IMR-90 (cell line): Measurements from ENCODE around the gene TLCD5. TPM values are rescaled to one million over a fixed set of nuclear protein-coding genes. Genes with fewer than 3 reads are reported as not detected.

Experiments
- ATAC-seq: fragments of 200-7000 bp; cut with Tn5 transposase; 2 replicates; pipeline ENCODE4 v1.9.1; 2020; ENCODE audit warnings: low read depth, mild to moderate bottlenecking, moderate library complexity
- BruUV-seq: library from RNA; stranded (reverse); fragments of 400-500 nt; replicated peaks from 2 replicates; lab custom pipeline; 2021; lab: Mats Ljungman, UMichigan
- CTCF ChIA-PET: fragments of 300-600 bp; formaldehyde crosslinking; extraction: SDS; loops from one replicate; lab custom pipeline; 2021; ENCODE audit warnings: antibody characterized with exemption; lab: Yijun Ruan, JAX
- POLR2A ChIA-PET: fragments of 300-600 bp; sonication (Branson Sonifier 250); formaldehyde crosslinking; loops from one replicate; lab custom pipeline; 2022; ENCODE audit warnings: antibody characterized with exemption; ENCODE audit not compliant: unreplicated experiment; lab: Charles Lee
- DNase-seq: peaks from one replicate; pipeline ENCODE4 v3.0.0; 2013
- H2AFZ ChIP-seq: replicated peaks from 2 replicates; pipeline ENCODE3; 2013; ENCODE audit warnings: low read length, mild to moderate bottlenecking; ENCODE audit not compliant: poor library complexity
- H2AK5ac ChIP-seq: 2 replicates; pipeline ENCODE4 v1.6.1; 2013; ENCODE audit warnings: low read depth, low read length, inconsistent platforms
- H2AK9ac ChIP-seq: replicated peaks from 2 replicates; pipeline ENCODE3; 2013; ENCODE audit warnings: mild to moderate bottlenecking, low read depth, low read length, moderate library complexity; ENCODE audit not compliant: poor library complexity
- H2BK120ac ChIP-seq: 2 replicates; pipeline ENCODE4 v1.6.1; 2013; ENCODE audit warnings: low read depth, low read length, inconsistent platforms
- H2BK15ac ChIP-seq: 3 replicates; pipeline ENCODE4 v1.6.1; 2013; ENCODE audit warnings: low read depth, low read length, inconsistent platforms
- H2BK20ac ChIP-seq: 2 replicates; pipeline ENCODE4 v1.6.1; 2013; ENCODE audit warnings: low read depth, mild to moderate bottlenecking, inconsistent platforms, low read length, moderate library complexity
- H2BK5ac ChIP-seq: 2 replicates; pipeline ENCODE4 v1.6.1; 2013; ENCODE audit warnings: mild to moderate bottlenecking, low read depth, low read length, inconsistent platforms; ENCODE audit not compliant: poor library complexity, severe bottlenecking
- H3K14ac ChIP-seq: replicated peaks from 2 replicates; pipeline ENCODE4 v1.6.1; 2013; ENCODE audit warnings: low read depth, low read length, inconsistent platforms
- H3K18ac ChIP-seq: 2 replicates; pipeline ENCODE4 v1.6.1; 2013; ENCODE audit warnings: low read depth, low read length, control low read depth
- H3K23ac ChIP-seq: 2 replicates; pipeline ENCODE4 v1.6.1; 2013; ENCODE audit warnings: low read depth, low read length, inconsistent platforms
- H3K27ac ChIP-seq: 2 replicates; pipeline ENCODE4 v1.5.1; 2013; ENCODE audit warnings: mild to moderate bottlenecking, control low read depth, low read length; ENCODE audit not compliant: insufficient read depth
- H3K27me3 ChIP-seq: 2 replicates; pipeline ENCODE4 v1.6.1; 2013; ENCODE audit warnings: low read length; ENCODE audit not compliant: control insufficient read depth, insufficient read depth
- H3K36me3 ChIP-seq: 2 replicates; pipeline ENCODE4 v1.6.1; 2013; ENCODE audit warnings: low read length, mixed read lengths; ENCODE audit not compliant: control insufficient read depth, insufficient read depth
- H3K4ac ChIP-seq: 2 replicates; pipeline ENCODE4 v1.6.1; 2013; ENCODE audit warnings: low read depth, low read length, inconsistent platforms
- H3K4me1 ChIP-seq: 2 replicates; pipeline ENCODE4 v1.6.1; 2013; ENCODE audit warnings: low read length, mixed read lengths; ENCODE audit not compliant: control insufficient read depth, insufficient read depth
- H3K4me2 ChIP-seq: 2 replicates; pipeline ENCODE4 v1.6.1; 2013; ENCODE audit warnings: low read depth, mild to moderate bottlenecking, control low read depth, low read length, moderate library complexity
- H3K4me3 ChIP-seq: 2 replicates; pipeline ENCODE4 v1.5.1; 2013; ENCODE audit warnings: low read depth, mild to moderate bottlenecking, control low read depth, low read length, moderate library complexity; ENCODE audit not compliant: insufficient read depth
- H3K56ac ChIP-seq: 2 replicates; pipeline ENCODE4 v1.6.1; 2013; ENCODE audit warnings: low read length, inconsistent platforms; ENCODE audit not compliant: insufficient read depth; ENCODE audit errors: extremely low read depth
- H3K79me1 ChIP-seq, 2 experiments: 2 replicates each; pipeline ENCODE4 v1.6.1; 2013; ENCODE audit warnings: low read length in 2 of 2, inconsistent platforms in 1 of 2, low read depth in 1 of 2
- H3K9ac ChIP-seq: 2 replicates; pipeline ENCODE4 v1.6.1; 2013; ENCODE audit warnings: low read depth, low read length, control low read depth
- H3K9me1 ChIP-seq: 2 replicates; pipeline ENCODE4 v1.6.1; 2013; ENCODE audit warnings: low read length, inconsistent platforms; ENCODE audit not compliant: insufficient read depth
- H3K9me3 ChIP-seq: 2 replicates; pipeline ENCODE4 v1.6.1; 2013; ENCODE audit warnings: low read length; ENCODE audit not compliant: control insufficient read depth, insufficient read depth
- H4K20me1 ChIP-seq: 2 replicates; pipeline ENCODE4 v1.6.1; 2013; ENCODE audit warnings: low read length, inconsistent platforms; ENCODE audit not compliant: insufficient read depth
- H4K5ac ChIP-seq: 2 replicates; pipeline ENCODE4 v1.6.1; 2013; ENCODE audit warnings: mild to moderate bottlenecking, low read depth, low read length, control low read depth
- H4K8ac ChIP-seq, 2 experiments: 2 replicates each; pipeline ENCODE4 v1.6.1; 2013; ENCODE audit warnings: low read depth in 2 of 2, low read length in 2 of 2, control low read depth in 1 of 2, inconsistent platforms in 1 of 2
- H4K91ac ChIP-seq: 2 replicates; pipeline ENCODE4 v1.6.1; 2013; ENCODE audit warnings: low read depth, low read length, inconsistent platforms; ENCODE audit not compliant: insufficient read depth
- BHLHE40 ChIP-seq: fragments of 150-350 bp; IDR thresholded peaks from 2 replicates; pipeline ENCODE4 v1.6.1; 2016; ENCODE audit warnings: mild to moderate bottlenecking, low read depth, low read length
- CHD1 ChIP-seq: IDR thresholded peaks from 2 replicates; pipeline ENCODE4 v1.6.1; 2012; ENCODE audit warnings: low read depth, low read length, improper control_type of control experiment
- CTCF ChIP-seq: conservative IDR thresholded peaks from 2 replicates; pipeline ENCODE4 v1.5.1; 2012; ENCODE audit warnings: mild to moderate bottlenecking, low read depth, low read length, improper control_type of control experiment
- ELK1 ChIP-seq: fragments of 150-350 bp; IDR thresholded peaks from 2 replicates; pipeline ENCODE4 v1.6.1; 2016; ENCODE audit warnings: low read depth, mild to moderate bottlenecking, low read length, moderate library complexity, borderline replicate concordance
- FOS ChIP-seq: fragments of 150-350 bp; IDR thresholded peaks from 2 replicates; pipeline ENCODE4 v1.6.1; 2016; ENCODE audit warnings: low read depth, low read length
- MAZ ChIP-seq: IDR thresholded peaks from 2 replicates; pipeline ENCODE4 v1.6.1; 2012; ENCODE audit warnings: low read depth, mild to moderate bottlenecking, low read length, improper control_type of control experiment, moderate library complexity, borderline replicate concordance
- MXI1 ChIP-seq: IDR thresholded peaks from 2 replicates; pipeline ENCODE4 v1.6.1; 2012; ENCODE audit warnings: low read depth, mild to moderate bottlenecking, low read length, moderate library complexity, borderline replicate concordance
- NFE2L2 ChIP-seq: fragments of 150-350 bp; IDR thresholded peaks from 2 replicates; pipeline ENCODE4 v1.6.1; 2016; ENCODE audit warnings: low read depth, mild to moderate bottlenecking, low read length
- POLR2A ChIP-seq: IDR thresholded peaks from 2 replicates; pipeline ENCODE4 v1.6.1; 2012; ENCODE audit warnings: mild to moderate bottlenecking, low read depth, low read length
- RAD21 ChIP-seq: IDR thresholded peaks from 2 replicates; pipeline ENCODE4 v1.6.1; 2012; ENCODE audit warnings: low read length, improper control_type of control experiment
- WGBS, 2 experiments: methylation state at CpG; one replicate each; pipeline versions ENCODE4 v1.1.5 to v1.1.7; 2013; ENCODE audit warnings: missing lambda C conversion rate in 2 of 2; ENCODE audit not compliant: insufficient read length in 1 of 2; ENCODE audit errors: extremely low coverage in 2 of 2; 5-methylcytosine and 5-hydroxymethylcytosine counted together
- dilution Hi-C: fragments of 300-500 bp; cut with HindIII; formaldehyde crosslinking; loops from one replicate; pipeline ENCODE4 v1.14.3; 2018; ENCODE audit warnings: low sequenced_read_pairs; ENCODE audit not compliant: unreplicated experiment
- in situ Hi-C: fragments of 300-500 bp; cut with MboI; formaldehyde crosslinking; loops from 3 replicates; pipeline ENCODE4 v1.14.3; 2019; ENCODE audit warnings: low sequenced_read_pairs, inconsistent platforms, mixed read lengths
- intact Hi-C: fragments of 100-400 bp; cut with micrococcal nuclease; formaldehyde crosslinking; loops from 2 replicates; pipeline ENCODE4 v1.10.0; 2022
- polyA plus RNA-seq, 3 experiments: library from polyadenylated mRNA; depleted of rRNA; stranded (reverse); fragments of >200 nt; gene quantifications; 2 replicates each; pipeline ENCODE4 v1.2.3, GENCODE V29; 2012; ENCODE audit warnings: low replicate concordance in 1 of 3
- total RNA-seq: library from RNA; depleted of rRNA; stranded (reverse); fragments of >200 nt; gene quantifications from 2 replicates; pipeline ENCODE4 v1.2.3, GENCODE V29; 2012
- TF ChIP-seq, protein P1 (sequence below): fragments of 150-350 bp; IDR thresholded peaks from 2 replicates; pipeline ENCODE4 v1.6.1; 2017; ENCODE audit warnings: mild to moderate bottlenecking, antibody characterized with exemption, low read length, low read depth

TLCD5 gene
- total and polyA plus RNA-seq, 2 of the 4 experiments (the other 2 are of a cell fraction), result 9.5 to 11.5 TPM

DNA sequence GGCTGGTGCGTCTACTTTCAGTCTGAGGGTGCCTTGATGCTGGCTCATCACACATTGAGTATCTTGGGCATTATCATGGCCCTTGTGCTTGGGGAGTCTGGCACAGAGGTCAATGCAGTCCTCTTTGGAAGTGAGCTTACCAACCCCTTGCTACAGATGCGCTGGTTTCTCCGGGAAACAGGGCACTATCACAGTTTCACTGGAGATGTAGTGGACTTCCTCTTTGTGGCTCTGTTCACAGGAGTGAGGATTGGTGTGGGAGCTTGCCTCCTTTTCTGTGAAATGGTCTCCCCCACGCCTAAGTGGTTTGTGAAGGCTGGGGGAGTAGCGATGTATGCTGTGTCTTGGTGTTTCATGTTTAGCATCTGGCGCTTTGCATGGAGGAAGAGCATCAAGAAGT is 4.9 kb downstream of the TLCD5 start:
- Histone ChIP-seq H2AK5ac (peak overlapping the region; percentile 81), H4K8ac (peak overlapping the region in 1 of 2 experiments; percentile 43; a peak in 1 of 4 replicates), H3K9me1 (peaks cover 18% of the 10 kb centered on the region), H2AK9ac (no peak overlapping the region), H3K79me1 (peaks cover 33 to 60% of the 10 kb centered on the region in 2 experiments), H3K4me2 (no peak overlapping the region), H2BK15ac (peak overlapping the region; percentile 71; the same call in 1 of the 3 replicates), H3K18ac (no peak overlapping the region), H3K36me3 (peaks cover 9% of the 10 kb centered on the region), H4K20me1 (peaks cover 4% of the 10 kb centered on the region; the same call in 1 of the 2 replicates), H3K14ac (peak overlapping the region; percentile 61), H3K9me3 (no peaks in the 10 kb centered on the region), H3K23ac (peak overlapping the region; percentile 11), H2AFZ (peak overlapping the region; percentile 18), H3K4me3 (no peak overlapping the region), H3K27me3 (no peaks in the 10 kb centered on the region), H3K4me1 (peaks cover 16% of the 10 kb centered on the region), H2BK5ac (peak overlapping the region; percentile 73), H3K27ac (peak overlapping the region; percentile 8; the same call in 1 of the 2 replicates), H3K56ac (no peak overlapping the region), H2BK120ac (peak overlapping the region; percentile 78), H4K91ac (peak overlapping the region; percentile 75), H3K9ac (no peak overlapping the region), H4K5ac (no peak overlapping the region), H3K4ac (peak overlapping the region; percentile 61), H2BK20ac (peak overlapping the region; percentile 72)
- BruUV-seq, result no TSS peak
- ChIA-PET POLR2A (no interaction called here), CTCF (no interaction called here)
- intact Hi-C loops, result loop anchor here (5.0 to 10.0 kb wide), 5 partner anchors 172 to 1265 kb away; no protein-coding TSS in a partner anchor
- 83% methylated on average over 1 of the region's 6 CpGs; no CpG with 5 or more reads in 1 of the 2 experiments for WGBS, 2 experiments
- dilution Hi-C loops, result no loop called here
- in situ Hi-C loops, result loop anchor here (25.0 kb wide), 1 partner anchor 107 kb away; no protein-coding TSS in a partner anchor
- TF ChIP-seq MAZ (no peak), FOS (no peak), MXI1 (no peak), CHD1 (no peak), RAD21 (no peak), BHLHE40 (no peak), POLR2A (no peak), NFE2L2 (no peak), CTCF (no peak), ELK1 (no peak)
- TF ChIP-seq, protein P1, sequence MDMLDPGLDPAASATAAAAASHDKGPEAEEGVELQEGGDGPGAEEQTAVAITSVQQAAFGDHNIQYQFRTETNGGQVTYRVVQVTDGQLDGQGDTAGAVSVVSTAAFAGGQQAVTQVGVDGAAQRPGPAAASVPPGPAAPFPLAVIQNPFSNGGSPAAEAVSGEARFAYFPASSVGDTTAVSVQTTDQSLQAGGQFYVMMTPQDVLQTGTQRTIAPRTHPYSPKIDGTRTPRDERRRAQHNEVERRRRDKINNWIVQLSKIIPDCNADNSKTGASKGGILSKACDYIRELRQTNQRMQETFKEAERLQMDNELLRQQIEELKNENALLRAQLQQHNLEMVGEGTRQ, result no peak
- ATAC-seq, result no peak
- no peak for DNase-seq
